ENCODE measurements around the gene MAOA.
A peak's percentile ranks its signal among the peaks of the same experiment; 100 is the strongest.
"Not testable (repeated sequence)": the region's sequence is repeated elsewhere in the genome, so short reads cannot be mapped to it uniquely, and the experiment has no call there.

The MAOA gene

DNA sequence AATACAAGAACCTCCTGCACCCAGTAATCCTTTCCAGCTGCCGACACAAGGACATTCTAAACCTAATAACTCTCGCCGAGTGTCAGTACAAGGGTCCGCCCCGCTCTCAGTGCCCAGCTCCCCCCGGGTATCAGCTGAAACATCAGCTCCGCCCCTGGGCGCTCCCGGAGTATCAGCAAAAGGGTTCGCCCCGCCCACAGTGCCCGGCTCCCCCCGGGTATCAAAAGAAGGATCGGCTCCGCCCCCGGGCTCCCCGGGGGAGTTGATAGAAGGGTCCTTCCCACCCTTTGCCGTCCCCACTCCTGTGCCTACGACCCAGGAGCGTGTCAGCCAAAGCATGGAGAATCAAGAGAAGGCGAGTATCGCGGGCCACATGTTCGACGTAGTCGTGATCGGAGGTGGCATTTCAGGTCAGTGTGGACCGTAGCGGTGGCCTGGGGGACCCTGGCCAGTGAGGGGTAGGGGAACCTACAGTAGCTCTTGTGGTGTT, at the start of gene MAOA:
MAOA (plus strand) TSS at position 295 of the 490 bp plus-strand sequence; CDS start at position 338, 43 bp downstream.
- no peak for DNase-seq

DNA sequence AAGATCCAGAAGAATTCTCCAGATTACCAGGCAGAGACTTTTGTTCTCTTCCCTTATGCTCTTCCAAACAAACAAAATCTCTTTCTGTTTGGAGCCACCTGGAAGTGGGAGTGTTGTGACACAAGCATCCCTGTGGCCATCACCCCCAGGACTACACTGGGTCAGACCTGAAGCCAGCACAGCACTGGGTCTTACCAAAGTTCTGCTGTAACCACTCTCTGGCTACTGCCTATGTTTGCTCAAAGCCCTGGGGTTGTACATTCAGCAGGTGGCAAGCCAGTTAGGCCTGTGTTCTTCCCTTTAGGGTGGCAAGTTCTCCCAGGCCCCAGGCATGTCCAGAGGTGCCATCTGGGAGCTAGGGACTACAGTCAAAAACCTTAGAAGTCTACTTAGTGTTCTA, 43.7 kb upstream of the MAOA start:
- DNase-seq, result no peak

DNA sequence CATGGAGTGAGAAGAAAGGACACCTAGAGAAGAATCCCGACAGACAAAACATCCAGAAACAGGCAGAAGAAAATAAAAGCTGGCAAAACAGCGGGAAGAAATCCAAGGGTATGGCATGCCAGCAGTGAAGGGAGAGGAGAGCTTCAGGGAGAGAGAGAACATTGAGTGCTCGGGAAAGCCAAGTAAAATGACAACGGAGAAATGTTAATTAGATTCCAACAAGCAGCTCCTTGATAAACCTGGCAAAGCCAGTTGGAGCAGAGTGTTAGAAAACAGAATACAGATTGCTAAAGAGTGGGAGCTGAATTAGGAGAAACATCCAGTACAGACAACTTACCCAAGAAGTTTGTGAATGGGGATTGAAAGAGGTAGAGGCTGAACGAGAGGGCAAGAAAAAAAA, 40.4 kb upstream of the MAOA start:
- no peak for DNase-seq

DNA sequence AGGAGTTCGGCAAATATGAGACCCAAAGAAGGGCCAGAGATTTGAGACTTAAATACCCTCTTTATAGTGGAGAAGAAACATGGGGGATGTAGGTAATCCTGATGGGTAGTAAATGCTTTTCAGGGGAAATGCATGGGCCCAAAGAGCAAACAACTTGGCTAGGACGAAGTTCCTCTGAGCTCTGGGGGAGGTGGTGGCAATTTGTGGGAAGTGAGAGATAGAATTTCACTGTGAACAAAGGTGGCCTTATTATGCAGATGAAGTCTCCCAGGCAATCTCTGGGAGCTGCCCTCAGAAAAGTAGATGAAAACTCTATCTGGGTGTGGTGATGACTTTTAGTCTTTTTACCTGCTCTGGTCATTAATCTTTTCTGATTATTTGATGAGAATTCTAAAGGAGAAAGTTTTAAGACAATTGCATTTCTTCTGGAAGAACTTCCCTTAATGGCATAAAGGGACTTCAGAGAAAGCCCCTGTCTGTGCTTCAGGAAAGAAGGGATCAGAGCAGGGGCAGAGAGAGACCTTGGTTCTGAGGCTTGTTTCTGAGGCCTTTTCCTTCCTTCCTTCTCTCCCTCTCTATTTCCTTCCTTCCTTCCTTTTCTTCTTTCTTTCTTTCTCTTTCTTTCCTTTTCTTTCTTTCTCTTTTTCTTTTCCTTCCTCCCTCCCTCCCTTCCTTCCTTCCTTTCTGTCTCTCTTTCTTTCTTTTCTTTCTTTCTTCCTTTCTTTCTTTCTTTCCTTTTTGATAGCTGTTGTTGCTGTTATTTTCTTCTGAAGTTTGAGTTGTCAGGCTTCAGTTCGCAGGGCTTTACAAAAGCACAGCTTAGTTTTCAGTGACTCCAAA, 37.5 kb upstream of the MAOA start:
- DNase-seq, result no peak

DNA sequence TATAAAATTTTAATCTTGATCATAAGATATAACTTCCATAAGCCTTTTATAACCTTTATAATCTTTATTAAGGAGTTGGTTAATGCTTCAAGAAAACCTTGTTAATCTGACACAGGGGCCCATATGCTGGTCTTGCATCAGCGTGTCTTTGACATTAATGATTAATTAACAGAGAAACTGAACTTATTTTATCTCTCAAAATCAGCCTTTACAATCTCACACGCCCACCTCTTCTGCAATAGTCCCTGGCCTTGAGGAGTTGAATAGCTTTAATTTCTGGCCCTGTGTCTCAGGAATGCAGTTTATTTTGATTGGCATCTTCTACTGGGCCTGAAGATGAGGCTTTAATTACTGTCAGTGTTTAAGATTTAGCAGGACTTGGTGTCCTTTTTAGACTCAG, 36.2 kb upstream of the MAOA start:
- not testable (repeated sequence) for DNase-seq

DNA sequence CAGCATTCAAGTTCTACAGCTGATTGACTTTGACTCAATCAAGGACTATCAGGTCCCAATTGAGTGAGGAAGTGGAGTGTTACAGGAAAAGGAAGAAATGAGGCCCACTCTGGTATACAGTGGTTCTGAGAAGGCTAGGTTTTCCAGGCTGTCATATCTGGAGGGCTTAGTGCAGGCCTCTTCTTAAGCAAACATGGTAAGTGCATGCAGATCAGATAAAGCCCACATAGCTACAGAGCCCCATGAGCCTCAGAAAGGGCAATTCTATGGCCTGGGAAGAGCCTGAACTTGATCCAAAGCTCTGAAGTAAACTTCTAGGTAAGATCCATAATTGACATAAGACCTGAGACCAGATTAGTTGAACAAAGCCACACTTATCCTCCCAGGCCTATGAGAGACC, 29.0 kb upstream of the MAOA start:
- no peak for DNase-seq

DNA sequence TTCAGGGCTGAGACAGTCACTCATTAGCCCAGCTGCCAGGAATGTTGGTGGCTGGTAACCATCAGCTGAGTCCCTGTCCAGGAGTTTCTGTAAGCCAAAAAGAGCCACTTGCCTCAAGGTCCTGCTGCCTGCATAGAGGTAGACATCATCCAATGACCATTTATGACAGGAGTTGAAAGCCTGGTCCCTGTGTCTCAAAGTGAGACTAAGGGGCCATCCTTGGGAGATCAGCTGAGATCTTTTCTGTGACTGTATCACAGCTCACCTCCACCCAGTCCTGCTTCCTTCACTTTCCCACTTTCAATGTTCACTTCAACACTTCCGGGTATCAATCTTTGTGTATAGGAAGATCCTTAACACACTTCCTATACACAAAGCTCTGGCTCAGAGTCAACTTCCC, 28.4 kb upstream of the MAOA start:
- DNase-seq, result no peak

DNA sequence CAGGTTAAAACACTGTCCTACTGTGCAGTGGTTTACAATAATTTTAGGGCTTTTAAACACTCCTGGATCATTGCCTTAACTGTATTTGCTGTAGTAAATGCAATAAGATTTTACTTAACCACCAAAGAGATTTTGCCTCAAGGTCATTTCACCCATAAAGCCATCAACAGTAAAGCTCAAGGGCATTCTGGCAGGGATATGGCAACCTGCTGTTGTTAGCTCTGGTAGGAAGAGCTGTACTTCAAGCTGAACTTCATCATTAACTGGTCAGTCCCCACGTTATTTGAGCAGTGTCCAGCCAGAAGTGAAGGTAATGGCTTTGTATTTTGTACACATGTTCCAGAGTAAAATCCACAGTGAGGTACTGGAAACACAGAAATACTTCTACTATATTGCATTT, 26.9 kb upstream of the MAOA start:
- no peak for DNase-seq

DNA sequence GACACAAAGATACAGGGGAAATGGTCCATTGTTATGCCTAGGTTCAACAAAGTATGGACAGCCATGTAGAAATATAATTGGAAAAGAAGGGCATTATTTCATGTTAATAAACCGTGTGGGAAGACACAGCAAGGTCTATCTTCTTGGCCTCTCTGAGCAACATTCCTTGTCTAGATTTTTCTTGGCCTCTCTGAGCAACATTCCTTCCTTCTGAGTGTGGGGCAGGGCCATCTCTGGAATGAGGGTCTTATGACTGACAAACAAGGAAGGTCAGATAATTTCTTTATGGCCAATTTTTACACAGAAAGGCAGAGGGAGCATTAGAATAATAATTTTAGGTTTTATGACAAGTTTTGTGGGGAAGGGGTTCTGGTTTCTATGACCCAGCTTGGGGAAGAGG, 24.3 kb upstream of the MAOA start:
- no peak for DNase-seq

DNA sequence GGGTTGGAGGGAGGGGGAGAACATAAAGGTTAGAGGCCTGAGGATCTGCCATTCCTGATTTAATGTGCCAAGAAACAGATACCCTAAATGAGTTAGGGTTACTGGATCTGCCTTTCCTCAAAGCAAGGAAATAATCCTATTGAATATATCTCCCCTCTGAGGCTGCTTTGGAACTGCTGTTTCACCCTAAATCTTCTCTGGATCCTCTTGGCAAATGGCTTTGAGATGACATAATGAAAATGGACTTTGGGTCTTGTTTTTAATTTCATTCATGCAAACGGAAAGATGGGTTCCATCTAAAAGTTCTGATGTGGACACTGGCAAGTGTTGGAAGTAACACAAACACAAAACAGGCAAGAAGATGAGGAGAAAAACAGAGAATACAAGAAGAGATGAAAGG, 23.0 kb upstream of the MAOA start:
- no peak for DNase-seq

DNA sequence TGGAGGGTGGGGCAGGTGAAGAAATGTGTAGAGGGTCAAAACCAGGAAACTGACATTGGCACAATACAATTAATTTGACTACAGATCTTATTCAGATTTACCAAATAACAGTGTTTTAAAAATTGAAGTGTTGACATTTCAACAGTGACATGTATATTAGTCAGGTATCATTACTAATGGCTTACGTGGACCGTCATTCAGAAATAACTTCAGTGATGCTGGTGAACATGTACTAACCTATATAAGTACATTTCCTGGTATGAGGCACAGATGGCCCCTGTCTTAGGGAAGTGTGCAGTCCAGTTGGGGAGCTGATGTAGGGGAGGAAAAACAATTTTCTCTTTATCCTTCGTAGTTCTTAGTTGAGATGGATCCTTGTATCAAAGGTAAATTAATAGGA, 22.3 kb upstream of the MAOA start:
- no peak for DNase-seq

DNA sequence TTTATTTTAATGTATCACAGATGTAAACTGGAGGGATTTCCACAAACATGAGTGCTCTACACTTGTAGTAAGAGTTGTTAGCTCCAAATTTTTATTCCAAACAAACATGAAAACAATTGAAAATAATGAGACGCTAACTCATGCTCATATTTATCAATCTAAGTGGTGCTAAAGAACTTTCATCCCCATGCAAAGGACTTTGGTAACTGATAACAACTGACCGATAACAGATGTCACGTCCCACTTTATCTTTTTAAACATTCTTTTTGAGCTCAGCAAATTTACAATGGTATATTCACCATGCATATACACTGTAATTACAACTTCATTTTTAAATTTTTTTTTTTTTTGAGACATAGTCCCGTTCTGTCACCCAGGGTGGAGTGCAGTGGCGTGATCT, 15.6 kb upstream of the MAOA start:
- no peak for DNase-seq

DNA sequence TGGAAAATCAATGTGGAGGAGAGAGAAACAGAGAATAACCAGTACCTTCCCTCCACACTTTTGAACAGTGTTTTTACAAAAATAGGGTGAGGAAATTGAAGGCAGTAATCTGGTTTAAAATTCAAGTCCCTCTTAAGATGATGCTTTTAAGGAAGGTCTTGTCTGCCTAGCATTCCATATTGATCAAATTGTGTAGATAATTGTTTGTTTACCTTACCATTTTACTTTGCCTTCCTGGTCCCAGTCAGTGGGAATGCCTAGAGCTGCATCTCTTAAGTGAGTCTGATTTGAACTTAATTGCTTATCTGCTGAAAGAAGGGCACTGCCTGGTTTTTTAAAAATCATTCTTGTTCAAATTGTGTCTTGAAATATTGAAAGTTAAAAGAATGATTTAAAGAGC, 14.4 kb upstream of the MAOA start:
- no peak for DNase-seq

DNA sequence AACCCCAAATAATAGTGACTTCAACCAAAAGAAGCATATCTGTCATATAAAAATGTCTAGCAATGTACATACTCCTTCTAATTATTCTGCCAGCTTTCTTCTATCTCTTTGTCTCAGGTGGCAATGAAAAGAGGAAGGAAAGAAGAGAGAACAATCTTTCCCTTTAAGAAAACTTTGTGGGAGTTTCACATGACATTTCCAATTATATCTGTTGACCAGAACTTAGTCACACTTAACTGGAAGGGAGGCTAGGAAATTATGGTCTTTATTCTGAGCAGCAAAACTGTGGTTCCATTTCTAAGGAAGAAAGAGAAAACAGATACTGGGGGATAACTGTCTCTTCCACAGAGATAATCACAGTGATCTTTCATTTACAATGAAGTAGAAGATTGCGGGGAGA, 12.9 kb upstream of the MAOA start:
- DNase-seq, result peak; percentile 61

DNA sequence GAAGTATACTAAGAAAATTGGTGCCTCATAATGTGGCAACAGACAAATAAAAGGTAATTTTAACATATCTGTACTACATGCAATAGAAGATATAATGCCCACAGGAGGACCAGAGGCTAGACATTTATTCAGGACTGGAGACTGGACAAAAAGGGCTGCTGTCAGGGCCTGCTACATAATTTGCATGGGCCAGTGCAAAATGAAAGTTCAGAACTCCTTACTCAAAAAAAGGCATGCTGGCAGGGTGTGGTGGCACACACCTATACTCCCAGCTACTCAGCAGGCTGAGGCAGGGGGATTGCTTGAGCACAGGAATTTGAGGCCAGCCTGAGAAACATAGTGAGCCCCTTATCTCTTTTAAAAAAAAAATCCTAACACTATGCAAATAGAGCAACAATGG, 12.4 kb upstream of the MAOA start:
- DNase-seq, result no peak

DNA sequence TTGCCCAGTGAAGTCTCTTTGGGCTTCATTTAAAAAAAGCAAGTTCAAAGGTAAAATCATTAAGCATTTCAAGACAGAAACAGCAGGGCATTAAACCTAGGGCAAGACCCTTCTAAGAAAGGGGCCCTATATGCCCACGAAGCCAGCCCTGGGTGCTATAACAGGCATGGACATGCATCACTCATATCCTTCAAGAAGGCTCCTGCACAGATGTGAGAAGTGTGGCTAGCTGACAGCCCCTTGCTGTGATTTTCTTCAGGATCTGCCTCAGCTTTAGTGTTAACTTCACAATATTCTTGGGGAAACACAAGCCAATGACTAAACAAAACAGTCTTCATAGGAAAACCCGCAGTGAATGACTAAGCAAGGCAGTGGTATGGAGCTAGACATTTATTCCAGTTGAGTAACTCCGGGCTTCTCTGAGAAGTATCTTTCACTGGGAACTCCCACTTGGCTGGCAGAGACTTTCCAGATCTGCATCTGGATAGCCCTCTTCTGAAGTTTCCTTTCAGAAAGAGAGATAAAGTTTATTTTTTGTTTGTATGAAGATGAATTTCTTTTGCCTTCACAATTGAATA, 11.9 kb upstream of the MAOA start:
- DNase-seq, result peak; percentile 90

DNA sequence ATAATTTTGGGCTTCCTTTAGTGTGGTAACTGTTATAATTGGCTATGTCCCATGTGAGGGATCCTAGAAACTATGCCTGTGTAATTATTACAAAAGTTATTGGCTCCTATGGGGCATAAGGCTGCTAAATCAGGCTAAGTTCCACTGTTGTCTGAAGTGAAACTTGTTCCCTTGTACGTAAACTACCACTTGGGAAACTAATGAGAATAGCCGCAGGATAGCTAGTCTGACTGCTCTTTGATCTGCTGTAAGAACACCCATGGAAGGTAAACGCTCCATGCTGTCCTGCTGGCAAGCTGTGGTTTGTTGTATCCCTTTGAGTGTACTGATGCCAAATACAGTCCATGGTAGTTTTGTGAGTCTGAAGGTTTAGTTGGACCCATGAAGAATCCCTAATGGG, 9.3 kb upstream of the MAOA start:
- no peak for DNase-seq

DNA sequence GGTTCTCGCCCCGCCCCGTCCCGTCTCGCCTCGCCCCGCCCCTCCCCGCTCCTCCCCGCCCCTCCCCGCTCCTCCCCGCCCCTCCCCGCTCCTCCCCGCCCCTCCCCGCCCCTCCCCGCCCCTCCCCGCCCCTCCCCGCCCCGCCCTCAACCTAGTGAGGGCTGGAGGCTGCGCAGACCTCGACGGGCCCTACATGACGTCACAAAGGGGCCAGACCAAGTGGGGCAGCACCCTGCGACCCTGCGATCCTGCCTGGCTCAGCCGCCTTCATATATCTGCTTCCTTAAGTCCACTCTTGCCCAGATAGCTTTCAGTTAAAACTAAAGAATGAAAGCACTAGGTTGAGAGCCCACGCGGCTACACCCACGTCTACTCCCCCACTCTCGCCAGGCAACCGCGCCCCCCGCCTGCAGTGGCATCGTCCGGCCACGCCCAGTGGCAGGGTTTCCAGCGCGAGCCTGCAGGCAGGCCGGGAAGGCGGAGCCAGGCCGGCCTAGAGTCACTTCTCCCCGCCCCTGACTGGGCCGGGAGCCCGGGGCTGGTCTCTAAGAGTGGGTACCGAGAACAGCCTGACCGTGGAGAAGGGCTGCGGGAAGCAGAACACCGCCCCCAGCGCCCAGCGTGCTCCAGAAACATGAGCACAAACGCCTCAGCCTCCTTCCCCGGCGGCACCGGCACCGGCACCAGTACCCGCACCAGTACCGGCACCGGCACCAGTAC, 1.5 kb upstream of the MAOA start:
- peak; percentile 92 for DNase-seq

DNA sequence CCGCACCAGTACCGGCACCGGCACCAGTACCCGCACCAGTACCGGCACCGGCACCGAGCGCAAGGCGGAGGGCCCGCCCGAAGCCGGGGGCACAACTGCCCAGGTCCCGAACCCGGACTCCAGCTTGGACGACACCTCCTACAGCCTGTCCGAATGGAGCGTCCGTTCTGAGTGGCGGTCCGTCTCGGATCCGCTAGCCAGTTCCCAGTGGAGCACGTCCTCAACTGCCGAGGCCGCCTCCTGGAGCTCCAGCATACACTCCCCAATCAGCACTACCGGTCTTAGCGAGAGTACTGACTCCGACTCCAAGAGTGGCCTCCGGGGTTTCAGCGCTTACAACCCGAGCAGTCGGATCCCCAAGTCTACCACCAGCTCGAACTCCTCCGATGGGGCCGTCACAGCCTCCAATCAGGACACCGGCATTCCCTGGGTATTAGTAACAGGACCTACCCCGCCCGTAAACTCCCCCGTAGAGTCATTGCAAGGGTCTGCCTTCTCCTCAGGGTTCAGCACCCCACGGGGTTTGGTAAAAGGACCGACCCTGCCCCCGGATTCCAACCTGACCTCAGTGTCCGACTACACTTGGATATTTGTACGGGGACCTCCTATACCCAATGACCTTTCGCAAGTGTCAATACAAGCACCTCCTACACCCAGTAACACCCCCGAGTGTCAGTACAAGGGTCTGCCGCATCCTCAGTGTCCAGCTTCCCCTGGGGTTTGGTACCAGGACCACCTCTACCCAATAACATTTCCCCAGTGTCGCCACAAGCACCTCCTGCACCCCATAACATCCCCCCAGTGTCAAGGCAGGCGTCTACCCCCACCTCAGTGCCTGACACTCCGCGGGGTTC, 721 bp upstream of the MAOA start:
- peak; percentile 35 for DNase-seq

DNA sequence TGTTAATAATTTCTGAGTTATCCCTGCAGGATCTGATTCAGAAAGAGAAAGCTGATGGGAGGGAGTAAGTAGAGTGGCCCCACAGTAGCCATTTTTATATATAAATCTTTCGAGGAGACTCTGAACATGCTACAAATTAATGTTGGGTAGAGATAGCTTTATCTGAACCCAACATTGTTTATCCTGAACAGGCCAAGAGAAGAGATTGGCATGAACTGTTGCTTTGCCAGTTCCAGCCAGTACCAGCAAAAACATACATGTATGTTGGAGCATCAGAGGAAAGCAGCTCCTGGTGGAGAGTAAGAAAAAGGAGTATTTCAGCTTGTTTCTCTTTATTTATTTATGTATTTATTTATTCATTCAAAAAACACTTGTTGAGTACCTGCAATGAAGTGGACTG, 1.6 kb downstream of the MAOA start:
- no peak for DNase-seq

DNA sequence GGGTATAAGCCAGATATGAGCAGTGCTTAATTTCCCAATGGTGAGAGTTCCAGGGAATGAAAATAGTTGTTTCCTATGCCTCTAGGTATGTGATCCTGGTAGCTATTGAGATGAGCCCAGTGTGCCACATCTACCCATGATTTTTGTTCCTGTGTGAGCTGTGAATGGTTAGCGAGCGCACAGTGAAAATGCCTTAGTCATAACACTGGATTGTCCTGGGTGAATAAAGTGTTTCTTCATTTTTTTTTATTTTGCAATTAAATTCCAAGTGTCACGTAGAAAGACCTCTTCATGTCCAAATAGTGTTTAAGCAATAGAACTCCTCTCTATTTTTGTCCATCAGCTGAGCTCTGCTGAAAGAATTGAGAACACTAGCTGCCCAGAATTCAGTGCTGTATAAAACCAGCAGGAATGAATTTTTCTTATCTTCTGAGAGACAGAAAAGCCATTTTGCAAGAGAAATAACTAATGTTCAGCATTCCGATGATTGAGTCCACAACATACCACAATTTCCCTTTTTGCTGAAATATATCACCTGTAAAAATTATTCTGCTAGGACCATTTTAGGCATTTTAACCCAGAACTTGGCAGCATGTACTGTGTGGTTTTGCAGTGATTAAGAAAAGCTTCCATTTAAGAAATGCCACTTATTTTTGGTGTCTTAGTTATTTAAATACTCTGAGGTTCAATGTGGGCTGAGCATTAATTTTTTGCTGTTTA, 5.6 kb downstream of the MAOA start:
- peak; percentile 18 for DNase-seq

DNA sequence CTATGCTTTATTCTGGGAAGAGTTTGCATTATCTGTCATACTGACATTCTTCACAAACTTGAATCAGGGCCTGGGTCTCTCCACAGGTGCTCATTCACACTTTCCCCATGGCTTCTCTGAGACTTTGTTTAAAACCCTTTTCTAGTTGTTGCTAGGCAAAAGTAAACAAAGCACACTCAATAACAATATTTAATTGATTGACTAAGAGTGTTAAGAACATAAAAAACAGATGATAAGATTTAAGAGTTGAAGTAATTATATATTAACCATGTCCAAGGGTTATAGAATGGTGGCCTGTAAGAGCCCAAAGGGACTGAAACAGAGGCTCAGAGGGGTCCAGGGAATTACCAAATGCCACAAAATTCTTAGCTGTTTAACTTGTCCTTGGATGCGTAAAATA, 7.1 kb downstream of the MAOA start:
- DNase-seq, result no peak

Data from inflammatory macrophage treated with lipopolysaccharide for 4 hours (primary cell).